ENCODE results near the gene IST1.
"Not testable (repeated sequence)": the region's sequence is repeated elsewhere in the genome, so short reads cannot be mapped to it uniquely, and the experiment has no call there.

IST1 gene

GRCh38 chr16:71894921-71895678 is at the start of gene IST1:
TSS of gene IST1 (plus strand) at chr16:71895531. CDS start at chr16:71915641, 20,110 bp downstream.
- DNase-seq = peak; percentile 94

GRCh38 chr16:71845639-71846430 is 49.5 kb upstream of the IST1 start, which contains the start of gene ATXN1L:
TSS of gene ATXN1L (plus strand) at chr16:71845976. CDS start at chr16:71849741, 3,765 bp downstream.
- DNase-seq = peak; percentile 65

GRCh38 chr16:71846431-71846830 is 48.9 kb upstream of the IST1 start:
- DNase-seq = no peak

- no peak for DNase-seq
Measured at GRCh38 chr16:71847096-71847495, 48.2 kb upstream of the IST1 start.

GRCh38 chr16:71848622-71849021 is 46.7 kb upstream of the IST1 start:
- no peak for DNase-seq

- no peak for DNase-seq
Measured at GRCh38 chr16:71851746-71852145, 43.6 kb upstream of the IST1 start.

GRCh38 chr16:71852158-71852557 is 43.2 kb upstream of the IST1 start:
- DNase-seq = no peak

GRCh38 chr16:71852561-71852960 is 42.8 kb upstream of the IST1 start:
- no peak for DNase-seq

GRCh38 chr16:71853413-71853812 is 41.9 kb upstream of the IST1 start:
- DNase-seq = no peak

- DNase-seq = no peak
Measured at GRCh38 chr16:71854369-71854948, 40.9 kb upstream of the IST1 start.

- no peak for DNase-seq
Measured at GRCh38 chr16:71855937-71856662, 39.2 kb upstream of the IST1 start.

- DNase-seq = no peak
Measured at GRCh38 chr16:71859762-71860521, 35.4 kb upstream of the IST1 start.

- no peak for DNase-seq
Measured at GRCh38 chr16:71863995-71864394, 31.3 kb upstream of the IST1 start.

- DNase-seq = no peak
Measured at GRCh38 chr16:71865173-71865863, 30.0 kb upstream of the IST1 start.

GRCh38 chr16:71867175-71867574 is 28.2 kb upstream of the IST1 start:
- DNase-seq = not testable (repeated sequence)

- DNase-seq = no peak
Measured at GRCh38 chr16:71867939-71868338, 27.4 kb upstream of the IST1 start.

- DNase-seq = no peak
Measured at GRCh38 chr16:71869089-71869488, 26.2 kb upstream of the IST1 start.

- DNase-seq = no peak
Measured at GRCh38 chr16:71870818-71871217, 24.5 kb upstream of the IST1 start.

- DNase-seq = no peak
Measured at GRCh38 chr16:71873199-71873598, 22.1 kb upstream of the IST1 start.

- no peak for DNase-seq
Measured at GRCh38 chr16:71878911-71879310, 16.4 kb upstream of the IST1 start.

GRCh38 chr16:71880176-71880575 is 15.2 kb upstream of the IST1 start:
- no peak for DNase-seq

Measured in KG1 (cell line).